ENCODE data around the gene MLKL.
"Not testable (repeated sequence)": the region's sequence is repeated elsewhere in the genome, so short reads cannot be mapped to it uniquely, and the experiment has no call there.

MLKL gene

DNA sequence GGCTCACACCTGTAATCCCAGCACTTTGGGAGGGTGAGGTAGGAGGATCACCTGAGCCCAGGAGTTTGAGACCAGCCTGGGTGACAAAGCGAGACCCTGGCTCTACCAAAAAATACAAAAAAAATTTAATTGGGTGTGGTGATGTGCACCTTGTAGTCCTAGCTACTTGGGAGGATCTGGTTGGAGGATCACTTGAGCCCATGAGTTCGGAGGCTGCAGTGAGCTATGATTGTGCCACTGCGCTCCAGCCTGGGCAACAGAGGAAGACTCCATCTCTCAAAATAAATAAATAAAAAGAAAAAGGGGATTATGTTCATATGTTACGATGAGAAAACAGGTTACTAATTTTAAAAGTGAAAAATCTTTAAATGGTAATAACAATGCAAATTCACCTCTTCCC, 996 bp downstream of the MLKL start:
- no peak for TF ChIP-seq ZNF274 (IDR thresholded peaks at IDR 0.05; ENCODE audit: low read depth, low read length)

DNA sequence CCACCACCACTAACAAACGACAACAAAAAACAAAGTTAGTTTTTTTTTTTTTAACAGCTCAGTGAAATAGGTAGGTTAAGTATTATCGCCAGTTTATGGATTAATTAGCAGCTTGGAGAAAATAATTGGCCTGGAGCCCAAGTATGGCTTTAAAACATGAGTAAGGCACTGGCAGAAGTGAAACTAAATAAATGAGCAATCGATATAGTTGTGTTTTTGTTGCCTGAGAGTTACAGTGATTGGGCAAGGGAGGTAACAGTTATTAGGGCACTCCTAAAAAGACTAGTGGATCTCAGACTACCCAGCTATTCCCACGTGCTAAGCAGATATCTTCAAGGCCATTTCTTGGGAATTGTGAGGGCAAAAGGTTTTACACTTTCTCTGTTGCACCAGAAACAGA, 2.4 kb downstream of the MLKL start:
- no peak for TF ChIP-seq ZNF274 (IDR thresholded peaks at IDR 0.05; ENCODE audit: low read depth, low read length)
- H3K4me3 ChIP-seq (ENCODE audit: low read length), result peak overlapping the region; percentile 35; the same call in 1 of the 2 replicates

More for the DNA sequence above, 996 bp downstream of the MLKL start:
- peak overlapping the region; percentile 71 for H3K4me3 ChIP-seq (ENCODE audit: low read length)

DNA sequence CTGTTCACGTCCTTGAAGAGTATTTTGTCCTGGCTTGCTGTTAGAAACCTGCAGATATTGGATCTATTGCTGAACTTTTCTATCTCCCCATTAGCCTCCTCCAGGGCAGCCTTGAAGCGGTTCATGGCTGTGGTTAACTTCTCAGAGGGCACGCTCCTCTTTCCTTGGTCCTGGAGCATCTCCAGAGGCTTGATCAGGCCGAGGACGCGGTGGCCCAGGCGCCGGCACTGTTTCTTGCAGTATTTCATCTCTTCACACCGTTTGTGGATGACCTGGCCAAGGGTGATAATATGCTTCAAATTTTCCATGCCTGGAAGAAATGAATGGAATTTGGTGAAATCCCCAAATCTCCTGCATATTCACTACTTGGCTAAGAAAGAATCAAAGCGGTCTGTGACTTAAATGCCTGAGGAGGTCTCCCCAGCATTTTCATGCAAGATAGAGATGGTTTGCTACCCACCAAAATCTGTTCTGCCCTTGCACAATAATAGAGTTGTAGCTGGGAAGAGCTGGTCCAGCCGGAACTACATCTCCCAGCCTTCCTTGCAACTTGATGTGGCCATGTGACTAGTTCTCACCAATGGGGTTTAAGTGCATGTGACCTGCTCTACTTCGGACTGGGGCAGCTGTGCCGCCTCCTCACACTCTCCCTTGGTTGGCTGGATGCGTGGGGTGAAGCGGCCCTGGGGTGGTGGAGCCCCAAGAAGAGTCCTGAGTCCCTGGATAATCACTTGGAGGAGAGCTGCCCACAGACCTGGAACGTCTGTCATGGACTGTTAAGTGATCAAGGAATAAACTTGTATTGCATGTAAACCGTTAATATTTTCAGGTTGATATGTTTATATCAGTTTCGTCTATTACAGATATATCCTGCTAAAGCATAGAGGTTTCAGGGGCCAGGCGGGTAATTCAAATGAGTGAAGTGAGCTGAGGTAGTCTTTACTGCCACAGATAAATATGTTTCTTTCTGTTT, 4.9 kb downstream of the MLKL start:
- no peak for TF ChIP-seq ZNF274 (IDR thresholded peaks at IDR 0.05; ENCODE audit: low read depth, low read length)
- H3K4me3 ChIP-seq (ENCODE audit: low read length), result peak overlapping the region; percentile 37

DNA sequence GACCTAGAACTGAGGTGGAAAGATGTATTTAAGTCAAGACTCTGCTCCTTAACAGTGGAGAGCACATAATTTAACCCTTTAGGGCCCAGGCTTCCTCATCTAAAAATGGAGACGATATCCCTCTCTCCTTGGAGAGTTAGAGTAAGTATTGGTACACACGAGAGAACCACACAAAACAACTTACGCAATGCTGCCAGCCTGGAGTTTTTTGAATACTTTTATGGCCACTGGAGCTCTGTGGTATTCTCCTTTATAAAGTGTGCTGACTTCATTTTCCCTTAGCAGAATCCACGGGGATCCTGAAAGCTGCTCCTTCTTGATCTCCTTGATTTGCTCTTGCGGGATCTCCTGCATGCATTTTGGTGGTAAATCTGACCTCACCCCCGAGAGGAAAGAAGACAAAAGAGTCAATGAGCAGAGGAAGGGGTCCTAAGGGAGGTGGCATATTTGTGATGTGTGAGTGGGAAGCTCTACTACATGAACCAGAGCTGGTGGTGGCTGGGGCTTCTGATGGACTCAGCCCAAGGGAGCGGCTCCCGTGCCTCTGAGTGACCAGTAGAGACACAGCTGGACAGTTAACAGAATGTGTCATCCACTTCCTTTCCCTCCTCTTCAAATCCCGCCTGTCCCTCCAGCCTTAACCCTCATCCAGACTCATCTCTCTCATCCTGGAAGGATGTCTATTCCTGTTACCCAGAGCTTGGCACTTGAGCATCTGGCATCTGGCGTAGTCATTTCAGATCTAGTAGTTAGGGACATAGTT, 9.4 kb downstream of the MLKL start:
- no peak overlapping the region for H3K4me3 ChIP-seq (ENCODE audit: low read length)
- no peak for TF ChIP-seq ZNF274 (IDR thresholded peaks at IDR 0.05; ENCODE audit: low read depth, low read length)

DNA sequence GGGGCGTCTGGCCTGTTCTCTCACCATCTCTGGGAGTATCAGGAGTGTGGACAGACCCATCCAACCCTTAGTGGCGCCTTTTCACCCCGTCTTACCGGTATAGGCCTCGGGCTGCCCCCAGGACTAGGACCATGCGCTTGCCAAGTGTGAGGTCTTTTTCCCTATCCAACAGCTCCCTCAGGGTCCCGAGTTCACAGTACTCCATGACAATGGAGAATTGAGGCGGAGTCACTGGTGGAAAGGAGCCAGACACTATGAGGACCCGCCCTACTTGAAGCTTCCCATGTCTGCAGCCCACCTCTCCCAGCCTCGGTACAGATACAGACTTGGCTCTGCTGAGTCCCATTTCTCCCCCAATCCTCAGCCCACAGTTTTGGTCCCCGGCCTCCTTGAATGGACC, 18.1 kb downstream of the MLKL start:
- TF ChIP-seq ZNF274 (IDR thresholded peaks at IDR 0.05; ENCODE audit: low read depth, low read length), result no peak
- H3K4me3 ChIP-seq (ENCODE audit: low read length), result no peak overlapping the region

DNA sequence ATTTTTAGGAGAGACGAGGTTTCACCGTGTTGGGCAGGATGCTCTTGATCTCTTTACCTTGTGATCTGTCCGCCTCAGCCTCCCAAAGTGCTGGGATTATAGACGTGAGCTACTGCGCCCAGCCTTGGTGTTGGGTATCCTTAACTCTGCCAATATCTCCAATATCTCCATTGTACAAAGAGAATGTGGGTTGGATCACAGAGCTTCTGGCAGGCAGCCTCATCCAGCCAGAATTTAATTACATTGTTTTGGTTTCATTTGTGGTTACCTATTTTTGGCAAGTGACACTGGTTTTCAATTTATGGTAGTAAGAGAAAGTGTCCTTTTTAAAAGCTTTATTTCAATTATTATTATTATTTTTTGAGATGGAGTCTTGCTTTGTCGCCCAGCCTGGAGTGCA, 20.0 kb downstream of the MLKL start:
- H3K4me3 ChIP-seq (ENCODE audit: low read length), result no peak overlapping the region
- no peak for TF ChIP-seq ZNF274 (IDR thresholded peaks at IDR 0.05; ENCODE audit: low read depth, low read length)

DNA sequence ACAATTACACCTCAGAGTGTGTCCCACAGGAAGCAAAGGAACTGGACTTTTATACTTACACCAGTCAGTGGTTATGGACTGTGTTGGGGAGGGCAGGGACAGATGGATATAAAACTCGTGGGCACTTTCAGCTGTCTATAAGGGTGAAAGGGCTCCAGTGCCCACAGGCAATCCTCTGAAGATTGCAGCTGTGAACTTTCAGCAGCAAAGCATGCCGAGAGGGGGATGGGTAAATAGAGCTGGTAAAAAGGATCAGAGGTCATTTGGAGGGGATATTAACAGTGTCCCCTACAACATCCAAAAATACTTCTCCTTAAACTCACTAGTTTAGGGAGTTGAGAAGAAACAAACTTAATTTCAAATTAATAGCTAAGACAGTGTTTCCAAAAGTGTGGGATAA, 20.7 kb downstream of the MLKL start:
- no peak overlapping the region for H3K4me3 ChIP-seq (ENCODE audit: low read length)
- no peak for TF ChIP-seq ZNF274 (IDR thresholded peaks at IDR 0.05; ENCODE audit: low read depth, low read length)

DNA sequence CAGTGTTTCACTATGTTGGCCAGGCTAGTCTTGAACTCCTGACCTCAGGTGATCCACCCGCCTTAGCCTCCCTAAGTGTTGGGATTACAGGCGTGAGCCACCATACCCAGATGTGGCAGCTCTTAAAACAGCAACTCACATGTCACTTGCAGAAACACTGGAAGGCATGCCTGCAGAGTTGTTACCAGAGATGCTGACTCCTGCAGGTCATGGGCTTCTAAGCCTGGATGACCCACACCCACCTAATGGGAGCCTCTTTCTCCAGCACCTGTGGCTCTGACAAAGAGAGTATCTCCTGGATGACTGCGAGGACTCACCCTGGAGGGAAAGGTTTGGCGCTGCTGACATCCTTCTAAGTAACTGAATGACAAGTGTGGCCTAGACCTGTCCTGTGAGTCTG, 22.8 kb downstream of the MLKL start:
- no peak overlapping the region for H3K4me3 ChIP-seq (ENCODE audit: low read length)
- no peak for TF ChIP-seq ZNF274 (IDR thresholded peaks at IDR 0.05; ENCODE audit: low read depth, low read length)

DNA sequence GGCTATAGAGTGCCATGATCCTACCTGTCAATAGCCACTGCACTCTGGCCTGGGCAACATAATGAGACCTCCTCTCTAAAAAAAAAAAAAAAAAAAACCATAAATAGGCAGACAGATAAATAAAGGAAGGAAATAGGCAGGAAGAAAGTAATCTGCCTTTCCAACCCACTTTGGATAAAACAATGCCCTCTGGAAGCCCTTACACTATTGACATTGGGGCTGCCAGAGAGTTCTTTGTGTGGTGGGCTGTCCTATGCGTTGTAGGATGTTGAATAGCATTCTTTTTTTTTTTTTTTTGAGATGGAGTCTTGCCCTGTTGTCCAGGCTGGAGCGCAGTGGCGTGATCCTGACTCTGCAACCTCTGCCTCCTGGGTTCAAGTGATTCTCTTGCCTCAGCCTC, 26.8 kb downstream of the MLKL start:
- no peak for TF ChIP-seq ZNF274 (IDR thresholded peaks at IDR 0.05; ENCODE audit: low read depth, low read length)
- no peak overlapping the region for H3K4me3 ChIP-seq (ENCODE audit: low read length)

DNA sequence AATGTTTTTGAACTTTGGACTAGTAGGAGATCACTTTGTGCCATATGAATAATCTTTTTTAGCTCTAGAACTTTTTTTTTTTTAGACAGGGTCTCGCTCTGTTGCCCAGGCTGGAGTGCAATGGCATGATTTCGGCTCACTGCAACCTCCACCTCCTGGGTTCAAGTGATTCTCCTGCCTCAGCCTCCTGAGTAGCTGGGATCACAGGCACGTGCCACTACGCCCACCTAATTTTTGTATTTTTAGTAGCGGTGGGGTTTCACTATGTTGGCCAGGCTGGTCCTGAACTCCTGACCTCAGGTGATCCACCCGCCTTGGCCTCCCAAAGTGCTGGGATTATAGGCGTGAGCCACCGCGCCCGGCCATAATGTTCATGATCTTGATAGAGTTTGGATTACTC, 31.8 kb downstream of the MLKL start:
- H3K4me3 ChIP-seq (ENCODE audit: low read length), result not testable (repeated sequence)

DNA sequence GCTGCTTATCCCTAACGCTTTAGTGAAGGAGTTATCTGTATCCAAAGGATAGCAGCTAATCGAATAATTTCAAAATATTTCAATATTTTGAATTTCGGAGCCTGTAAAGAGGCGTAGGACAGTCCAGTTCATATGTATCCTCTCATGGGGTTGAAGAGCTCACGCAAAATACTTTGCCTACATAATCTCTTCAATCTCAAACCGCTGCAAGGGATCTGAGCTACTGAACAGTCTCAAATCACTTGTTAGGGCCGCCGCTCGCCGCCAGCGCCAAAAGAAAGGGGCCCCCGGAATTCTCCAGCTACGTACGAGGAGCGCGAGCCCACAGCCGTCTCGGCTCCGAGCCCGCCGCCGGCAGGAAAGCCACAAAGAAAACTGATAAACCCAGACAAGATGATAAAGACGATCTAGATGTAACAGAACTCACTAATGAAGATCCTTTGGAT, 33.4 kb downstream of the MLKL start:
- no peak for TF ChIP-seq ZNF274 (IDR thresholded peaks at IDR 0.05; ENCODE audit: low read depth, low read length)
- peak overlapping the region; percentile 53 for H3K4me3 ChIP-seq (ENCODE audit: low read length)

DNA sequence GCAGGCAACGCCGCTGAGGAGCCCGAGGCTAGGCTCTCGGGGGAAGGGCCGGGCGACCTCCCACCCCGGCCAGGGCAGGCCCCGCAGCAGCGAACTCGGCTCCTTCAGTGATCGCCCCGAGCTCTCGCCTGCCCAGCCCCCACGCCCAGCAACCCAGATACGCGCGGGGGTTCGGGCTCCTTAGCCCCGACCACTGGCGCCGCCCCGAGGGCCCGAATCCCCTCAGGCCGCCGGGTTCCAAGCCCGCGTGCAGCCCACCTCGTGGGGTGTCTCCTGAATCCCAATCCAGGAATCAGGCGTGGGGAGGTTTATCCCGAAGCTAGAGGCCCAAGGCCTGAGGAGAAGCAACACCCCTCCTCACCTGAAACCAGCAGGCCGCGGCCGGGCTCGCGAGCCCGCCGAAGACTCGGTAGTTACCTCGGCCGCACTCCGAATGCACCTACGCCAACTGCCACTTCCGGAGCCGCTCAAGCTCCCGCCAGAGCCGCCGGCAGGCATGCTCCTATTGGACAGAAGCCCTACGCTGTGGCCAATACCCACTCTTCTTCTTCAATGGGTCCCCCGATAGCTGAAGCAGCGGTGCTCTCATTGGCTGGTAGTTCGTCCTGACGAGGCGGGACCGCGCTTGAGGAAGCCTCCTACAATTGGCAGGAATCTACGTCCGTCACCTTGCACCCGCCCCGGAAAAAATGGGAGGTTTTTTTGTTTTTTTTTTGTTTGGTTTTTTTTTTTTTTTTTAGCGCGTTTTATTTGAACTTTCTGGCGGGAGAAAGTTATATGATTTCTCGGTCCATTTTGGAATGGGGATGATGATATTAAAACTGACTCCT, 34.0 kb downstream of the MLKL start, which contains the start of gene RFWD3:
Gene RFWD3 (minus strand): TSS at position 453 of the 830 bp plus-strand sequence. CDS start 5,428 bp downstream, outside the sequence.
- no peak for TF ChIP-seq ZNF274 (IDR thresholded peaks at IDR 0.05; ENCODE audit: low read depth, low read length)
- peak within 1 kb of the TSS; percentile 73 for H3K4me3 ChIP-seq (ENCODE audit: low read length)

DNA sequence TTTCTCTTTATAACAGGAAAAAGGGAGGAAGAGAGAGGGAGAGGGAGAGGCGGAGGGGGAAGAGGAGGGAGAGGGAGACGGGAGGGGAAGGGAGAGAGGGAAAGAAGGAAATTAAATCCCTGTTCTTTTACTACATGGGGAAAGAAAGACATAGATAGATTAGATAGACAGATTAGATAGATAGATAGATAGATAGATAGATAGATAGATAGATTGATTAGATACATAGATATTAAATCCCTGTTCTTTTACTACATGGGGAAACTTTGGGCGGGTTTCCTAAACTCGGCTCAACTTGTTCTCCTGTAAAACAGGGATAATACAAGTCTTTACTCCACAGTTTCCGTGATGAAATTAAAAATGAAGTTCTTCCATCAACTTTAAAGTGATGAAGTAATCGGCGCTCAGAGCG, 34.6 kb downstream of the MLKL start:
- peak overlapping the region; percentile 73 for H3K4me3 ChIP-seq (ENCODE audit: low read length)
- no peak for TF ChIP-seq ZNF274 (IDR thresholded peaks at IDR 0.05; ENCODE audit: low read depth, low read length)

DNA sequence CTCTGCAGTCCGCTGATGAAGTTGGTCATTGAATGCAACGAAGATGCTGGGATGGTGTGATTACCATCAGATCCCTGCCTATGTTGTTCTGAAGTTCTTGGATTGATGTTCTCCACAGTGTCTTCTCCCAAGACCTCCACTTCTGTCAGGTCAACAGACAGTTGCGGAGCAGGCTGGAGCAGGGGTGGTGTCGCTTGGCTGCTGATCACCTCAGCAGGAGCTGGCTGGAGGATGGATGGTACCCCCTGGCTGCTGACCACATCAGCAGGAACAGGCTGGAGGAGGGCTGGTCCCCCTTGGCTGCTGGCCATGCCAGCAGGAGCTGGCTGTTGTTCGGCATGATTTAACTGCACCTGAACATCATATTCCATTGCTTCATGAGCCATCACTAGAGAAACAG, 39.6 kb downstream of the MLKL start:
- H3K4me3 ChIP-seq (ENCODE audit: low read length), result no peak overlapping the region
- TF ChIP-seq ZNF274 (IDR thresholded peaks at IDR 0.05; ENCODE audit: low read depth, low read length), result no peak

All from GM08714 (cell line).